SK-N-SH treated with all-trans-retinoic acid at 6 μM for 48 hours (cell line): ENCODE measurements around the gene ATXN7.

Experiments used
- ATAC-seq: fragments of 200-7000 bp; cut with Tn5 transposase; 3 replicates; pipeline ENCODE4 v1.9.1; 2020; ENCODE audit warnings: mild to moderate bottlenecking, moderate library complexity
- ARNTL ChIP-seq: fragments of 450-650 bp; formaldehyde crosslinking; IDR thresholded peaks from 2 replicates; pipeline ENCODE4 v1.5.0; 2020; ENCODE audit warnings: low read depth, mild to moderate bottlenecking, moderate library complexity, borderline replicate concordance
- BACH2 ChIP-seq: fragments of 250-450 bp; sonication (Bioruptor Pico); IDR thresholded peaks from 2 replicates; pipeline ENCODE4 v1.9.0; 2021; ENCODE audit warnings: mild to moderate bottlenecking, borderline replicate concordance
- CREB5 ChIP-seq: fragments of 250-450 bp; sonication (Bioruptor Pico); IDR thresholded peaks from 2 replicates; pipeline ENCODE4 v1.5.1; 2020; ENCODE audit warnings: low read depth, mild to moderate bottlenecking, moderate library complexity
- CSDC2 ChIP-seq: fragments of 250-450 bp; sonication (Bioruptor Pico); IDR thresholded peaks from 2 replicates; pipeline ENCODE4 v1.5.0; 2020; ENCODE audit warnings: mild to moderate bottlenecking, moderate library complexity
- CSRNP3 ChIP-seq: fragments of 250-450 bp; sonication (Bioruptor Pico); IDR thresholded peaks from 2 replicates; pipeline ENCODE4 v1.5.1; 2021; ENCODE audit warnings: mild to moderate bottlenecking, moderate library complexity
- ESRRG ChIP-seq: fragments of 250-450 bp; sonication (Bioruptor Pico); IDR thresholded peaks from 2 replicates; pipeline ENCODE4 v1.6.1; 2021; ENCODE audit warnings: mild to moderate bottlenecking
- GLIS3 ChIP-seq: fragments of 250-450 bp; sonication (Bioruptor Pico); IDR thresholded peaks from 2 replicates; pipeline ENCODE4 v1.5.0; 2020; ENCODE audit warnings: mild to moderate bottlenecking, moderate library complexity
- OSR1 ChIP-seq: fragments of 250-450 bp; sonication (Bioruptor Pico); IDR thresholded peaks from 2 replicates; pipeline ENCODE4 v1.8.0; 2022; ENCODE audit warnings: moderate library complexity, mild to moderate bottlenecking, inconsistent platforms
- PATZ1 ChIP-seq: fragments of 250-450 bp; sonication (Bioruptor Pico); IDR thresholded peaks from 2 replicates; pipeline ENCODE4 v1.8.0; 2020; ENCODE audit warnings: mild to moderate bottlenecking, moderate library complexity, borderline replicate concordance
- PPARA ChIP-seq: fragments of 250-450 bp; sonication (Bioruptor Pico); IDR thresholded peaks from 2 replicates; pipeline ENCODE4 v1.5.0; 2020; ENCODE audit warnings: mild to moderate bottlenecking, borderline replicate concordance
- RARB ChIP-seq: fragments of 250-450 bp; sonication (Bioruptor Pico); IDR thresholded peaks from 2 replicates; pipeline ENCODE4 v1.8.0; 2021; ENCODE audit warnings: mild to moderate bottlenecking, moderate library complexity
- SNAI2 ChIP-seq: fragments of 250-450 bp; sonication (Bioruptor Pico); IDR thresholded peaks from 2 replicates; pipeline ENCODE4 v1.5.0; 2020; ENCODE audit warnings: mild to moderate bottlenecking, moderate library complexity
- TOX ChIP-seq: fragments of 250-450 bp; sonication (Bioruptor Pico); IDR thresholded peaks from 2 replicates; pipeline ENCODE4 v1.8.0; 2021; ENCODE audit warnings: mild to moderate bottlenecking, moderate library complexity, borderline replicate concordance
- TSHZ2 ChIP-seq: fragments of 250-450 bp; sonication (Bioruptor Pico); IDR thresholded peaks from 2 replicates; pipeline ENCODE4 v1.5.0; 2020; ENCODE audit warnings: mild to moderate bottlenecking, moderate library complexity
- ZC3H10 ChIP-seq: fragments of 250-450 bp; sonication (Bioruptor Pico); IDR thresholded peaks from 2 replicates; pipeline ENCODE4 v1.5.1; 2021; ENCODE audit warnings: mild to moderate bottlenecking, moderate library complexity
- ZFP3 ChIP-seq: fragments of 250-450 bp; sonication (Bioruptor Pico); IDR thresholded peaks from 2 replicates; pipeline ENCODE4 v1.5.0; 2020; ENCODE audit warnings: mild to moderate bottlenecking, moderate library complexity
- ZFP30 ChIP-seq: fragments of 450-650 bp; formaldehyde crosslinking; IDR thresholded peaks from 2 replicates; pipeline ENCODE4 v1.5.0; 2022; ENCODE audit warnings: mild to moderate bottlenecking, moderate library complexity
- ZNF565 ChIP-seq: fragments of 450-650 bp; formaldehyde crosslinking; conservative IDR thresholded peaks from 2 replicates; pipeline ENCODE4 v1.5.0; 2020; ENCODE audit warnings: low read depth, mild to moderate bottlenecking, moderate library complexity
- ZNF70 ChIP-seq: fragments of 450-650 bp; formaldehyde crosslinking; IDR thresholded peaks from 2 replicates; pipeline ENCODE4 v1.5.0; 2020; ENCODE audit warnings: mild to moderate bottlenecking, moderate library complexity
- ZNF8 ChIP-seq: fragments of 450-650 bp; formaldehyde crosslinking; IDR thresholded peaks from 2 replicates; pipeline ENCODE4 v1.5.0; 2020; ENCODE audit warnings: mild to moderate bottlenecking, moderate library complexity
- TF ChIP-seq, protein P1 (sequence below): fragments of 250-450 bp; sonication (Bioruptor Pico); IDR thresholded peaks from 2 replicates; pipeline ENCODE4 v1.8.0; 2021; ENCODE audit warnings: low read depth, mild to moderate bottlenecking, moderate library complexity, borderline replicate concordance

The ATXN7 gene

DNA sequence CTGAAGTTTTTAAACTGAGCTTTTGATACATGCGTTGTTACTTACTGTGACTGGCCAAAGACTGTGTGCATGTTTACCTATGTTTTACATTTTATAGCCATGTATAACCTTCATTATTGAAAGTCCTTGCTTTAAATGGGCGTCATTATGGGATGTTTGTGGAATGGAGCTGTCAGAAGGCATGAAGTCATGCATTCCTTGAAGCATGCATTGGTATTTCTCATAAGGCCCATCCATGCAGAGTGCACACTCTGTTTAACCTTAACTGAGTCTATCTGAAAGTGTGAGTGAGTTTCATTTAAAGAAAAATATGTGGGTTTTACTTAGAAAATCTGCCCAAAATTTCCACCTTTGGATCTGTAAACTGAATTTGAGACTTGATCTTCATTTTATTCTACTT lies 108.5 kb downstream of the ATXN7 start:
- ATAC-seq = peak; percentile 73

GRCh38 chr3:63972987-63973386 lies 109.3 kb downstream of the ATXN7 start:
- TF ChIP-seq, protein P1, sequence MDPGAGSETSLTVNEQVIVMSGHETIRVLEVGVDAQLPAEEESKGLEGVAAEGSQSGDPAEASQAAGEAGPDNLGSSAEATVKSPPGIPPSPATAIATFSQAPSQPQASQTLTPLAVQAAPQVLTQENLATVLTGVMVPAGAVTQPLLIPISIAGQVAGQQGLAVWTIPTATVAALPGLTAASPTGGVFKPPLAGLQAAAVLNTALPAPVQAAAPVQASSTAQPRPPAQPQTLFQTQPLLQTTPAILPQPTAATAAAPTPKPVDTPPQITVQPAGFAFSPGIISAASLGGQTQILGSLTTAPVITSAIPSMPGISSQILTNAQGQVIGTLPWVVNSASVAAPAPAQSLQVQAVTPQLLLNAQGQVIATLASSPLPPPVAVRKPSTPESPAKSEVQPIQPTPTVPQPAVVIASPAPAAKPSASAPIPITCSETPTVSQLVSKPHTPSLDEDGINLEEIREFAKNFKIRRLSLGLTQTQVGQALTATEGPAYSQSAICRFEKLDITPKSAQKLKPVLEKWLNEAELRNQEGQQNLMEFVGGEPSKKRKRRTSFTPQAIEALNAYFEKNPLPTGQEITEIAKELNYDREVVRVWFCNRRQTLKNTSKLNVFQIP (CRISPR knock-in tag) = no peak
- TF ChIP-seq ESRRG (CRISPR knock-in tag) = no peak
- TF ChIP-seq ZNF70 (CRISPR knock-in tag) = no peak
- no peak for TF ChIP-seq ARNTL (CRISPR knock-in tag)
- no peak for TF ChIP-seq SNAI2 (CRISPR knock-in tag)
- no peak for TF ChIP-seq ZNF565
- TF ChIP-seq BACH2 (CRISPR knock-in tag) = no peak
- no peak for TF ChIP-seq ZC3H10 (CRISPR knock-in tag)
- TF ChIP-seq TOX (CRISPR knock-in tag) = no peak
- TF ChIP-seq CSRNP3 = no peak
- TF ChIP-seq GLIS3 (CRISPR knock-in tag) = no peak
- no peak for TF ChIP-seq ZFP30 (CRISPR knock-in tag)
- no peak for TF ChIP-seq ZNF8
- no peak for TF ChIP-seq ZFP3 (CRISPR knock-in tag)
- no peak for TF ChIP-seq OSR1 (CRISPR knock-in tag)
- no peak for TF ChIP-seq PATZ1 (CRISPR knock-in tag)
- TF ChIP-seq CSDC2 (CRISPR knock-in tag) = no peak
- TF ChIP-seq TSHZ2 (CRISPR knock-in tag) = no peak
- TF ChIP-seq PPARA (CRISPR knock-in tag) = no peak

More for the DNA sequence above, 108.5 kb downstream of the ATXN7 start:
- TF ChIP-seq ARNTL (CRISPR knock-in tag) (no peak), ZNF8 (no peak), RARB (CRISPR knock-in tag) (no peak), ESRRG (CRISPR knock-in tag) (no peak), CREB5 (no peak), CSRNP3 (no peak), GLIS3 (CRISPR knock-in tag) (no peak), ZNF70 (CRISPR knock-in tag) (no peak), CSDC2 (CRISPR knock-in tag) (no peak)

More at GRCh38 chr3:63972987-63973386, 109.3 kb downstream of the ATXN7 start:
- no peak for ATAC-seq
